DOHH2 (cell line): Measurements from ENCODE around the gene ACTL10.
A peak's percentile ranks its signal among the peaks of the same experiment; 100 is the strongest.

Experiments used
- H3F3A ChIP-seq: fragments of 200-600 bp; sonication (generic), shearing (Covaris generic); 2 replicates; pipeline ENCODE4 v1.6.0; 2016; ENCODE audit warnings: antibody characterized with exemption, mild to moderate bottlenecking; ENCODE audit not compliant: control insufficient read depth, insufficient read depth
- H3K27ac ChIP-seq: fragments of 200-600 bp; sonication (generic); 2 replicates; pipeline ENCODE4 v1.5.1; 2014; ENCODE audit warnings: low read depth, mild to moderate bottlenecking, low read length, moderate library complexity
- H3K27me3 ChIP-seq: fragments of 200-600 bp; sonication (generic); 2 replicates; pipeline ENCODE4 v1.6.1; 2014; ENCODE audit warnings: mild to moderate bottlenecking, low read length, mixed read lengths; ENCODE audit not compliant: control insufficient read depth
- H3K36me3 ChIP-seq: fragments of 200-600 bp; sonication (generic); 2 replicates; pipeline ENCODE4 v1.6.1; 2014; ENCODE audit warnings: mild to moderate bottlenecking, low read length, moderate library complexity, mixed read lengths; ENCODE audit not compliant: control insufficient read depth
- H3K4me1 ChIP-seq: fragments of 200-600 bp; sonication (generic); 2 replicates; pipeline ENCODE4 v1.6.1; 2014; ENCODE audit warnings: mild to moderate bottlenecking, low read length, mixed read lengths; ENCODE audit not compliant: control insufficient read depth
- H3K4me2 ChIP-seq: fragments of 200-600 bp; sonication (generic); 2 replicates; pipeline ENCODE4 v1.6.0; 2014; ENCODE audit warnings: mild to moderate bottlenecking, low read length, moderate library complexity
- H3K4me3 ChIP-seq: fragments of 200-600 bp; sonication (generic); 2 replicates; pipeline ENCODE4 v1.5.1; 2014; ENCODE audit warnings: mild to moderate bottlenecking, low read length, mixed read lengths
- H3K79me2 ChIP-seq: fragments of 200-600 bp; sonication (generic); 2 replicates; pipeline ENCODE4 v1.6.1; 2014; ENCODE audit warnings: mild to moderate bottlenecking, low read length, mixed read lengths; ENCODE audit not compliant: control insufficient read depth
- H3K9me2 ChIP-seq: fragments of 200-600 bp; sonication (generic); replicated peaks from 2 replicates; pipeline ENCODE4 v1.6.1; 2014; ENCODE audit warnings: mild to moderate bottlenecking, low read length, mixed read lengths; ENCODE audit not compliant: control insufficient read depth
- H3K9me3 ChIP-seq: fragments of 200-600 bp; sonication (generic); 2 replicates; pipeline ENCODE4 v1.6.1; 2014; ENCODE audit warnings: antibody characterized with exemption, low read length, mixed read lengths; ENCODE audit not compliant: control insufficient read depth, insufficient read depth
- H4K20me1 ChIP-seq: fragments of 200-600 bp; sonication (generic); 2 replicates; pipeline ENCODE4 v1.6.0; 2014; ENCODE audit warnings: low read depth, mild to moderate bottlenecking, antibody characterized with exemption, low read length, moderate library complexity; ENCODE audit not compliant: control insufficient read depth, insufficient read depth
- CTCF ChIP-seq: fragments of 200-600 bp; sonication (generic); IDR thresholded peaks from one replicate; pipeline ENCODE4 v1.5.1; 2014; ENCODE audit warnings: antibody characterized with exemption, mild to moderate bottlenecking, low read depth, low read length; ENCODE audit not compliant: poor library complexity, severe bottlenecking
- EZH2phosphoT487 ChIP-seq: fragments of 200-600 bp; sonication (generic); IDR thresholded peaks from 2 replicates; pipeline ENCODE4 v1.6.1; 2017; ENCODE audit warnings: borderline replicate concordance, mild to moderate bottlenecking, antibody characterized with exemption, low read length, moderate library complexity, mixed read lengths

Gene ACTL10

GRCh38 chr20:33689973-33690372, 23.2 kb downstream of the ACTL10 start:
- H3K4me1 ChIP-seq = peaks cover 28% of the 10 kb centered on the region
- peaks cover 1% of the 10 kb centered on the region for H4K20me1 ChIP-seq
- no peak overlapping the region for H3K27ac ChIP-seq
- H3K9me2 ChIP-seq = no peaks in the 10 kb centered on the region
- peaks cover 8% of the 10 kb centered on the region for H3K79me2 ChIP-seq
- peaks cover 6% of the 10 kb centered on the region for H3F3A ChIP-seq
- H3K4me3 ChIP-seq = no peak overlapping the region
- peaks cover 6% of the 10 kb centered on the region for H3K36me3 ChIP-seq
- no peaks in the 10 kb centered on the region for H3K9me3 ChIP-seq
- H3K27me3 ChIP-seq = no peaks in the 10 kb centered on the region
- no peak for TF ChIP-seq CTCF
- TF ChIP-seq EZH2phosphoT487 = no peak
- H3K4me2 ChIP-seq = peak overlapping the region; percentile 35

- no peak overlapping the region for H3K27ac ChIP-seq
- H4K20me1 ChIP-seq = no peaks in the 10 kb centered on the region
- no peaks in the 10 kb centered on the region for H3K9me2 ChIP-seq
- H3K4me1 ChIP-seq = peaks cover 15% of the 10 kb centered on the region
- no peaks in the 10 kb centered on the region for H3K79me2 ChIP-seq
- H3K36me3 ChIP-seq = no peaks in the 10 kb centered on the region
- H3K9me3 ChIP-seq = no peaks in the 10 kb centered on the region
- TF ChIP-seq CTCF = no peak
- no peak for TF ChIP-seq EZH2phosphoT487
- 0 out of 2 replicates have a peak, but pooled peaks cover 2% of the 10 kb centered on the region for H3F3A ChIP-seq
- no peak overlapping the region for H3K4me2 ChIP-seq
- H3K4me3 ChIP-seq = no peak overlapping the region
- no peaks in the 10 kb centered on the region for H3K27me3 ChIP-seq
Measured at GRCh38 chr20:33693289-33693688, 26.5 kb downstream of the ACTL10 start.

GRCh38 chr20:33693741-33694638, 27.2 kb downstream of the ACTL10 start:
- no peak overlapping the region for H3K27ac ChIP-seq
- no peak overlapping the region for H3K4me2 ChIP-seq
- H3K36me3 ChIP-seq = no peaks in the 10 kb centered on the region
- no peaks in the 10 kb centered on the region for H3K9me2 ChIP-seq
- 0 out of 2 replicates have a peak, but pooled peaks cover 2% of the 10 kb centered on the region for H3F3A ChIP-seq
- no peaks in the 10 kb centered on the region for H3K9me3 ChIP-seq
- peaks cover 15% of the 10 kb centered on the region for H3K4me1 ChIP-seq
- TF ChIP-seq CTCF (no peak), EZH2phosphoT487 (no peak)
- no peaks in the 10 kb centered on the region for H3K27me3 ChIP-seq
- no peaks in the 10 kb centered on the region for H4K20me1 ChIP-seq
- H3K79me2 ChIP-seq = no peaks in the 10 kb centered on the region
- H3K4me3 ChIP-seq = no peak overlapping the region
